Osteocyte (in vitro differentiated cells): Measurements from ENCODE around the gene CLEC4M. TPM values are rescaled to one million over a fixed set of nuclear protein-coding genes. Genes with fewer than 3 reads are reported as not detected.

Experiments
- DNase-seq: peaks from one replicate; pipeline ENCODE4 v3.0.0; 2021; ENCODE audit warnings: mixed read lengths; ENCODE audit not compliant: unreplicated experiment; ENCODE audit errors: extremely low spot score
- H3K27ac Mint-ChIP-seq: one replicate; pipeline ENCODE4 v1.8.0; 2021; ENCODE audit warnings: mild to moderate bottlenecking, mixed read lengths; ENCODE audit not compliant: unreplicated experiment
- H3K27me3 Mint-ChIP-seq: one replicate; pipeline ENCODE4 v1.8.0; 2021; ENCODE audit warnings: mixed read lengths; ENCODE audit not compliant: unreplicated experiment
- H3K36me3 Mint-ChIP-seq: one replicate; pipeline ENCODE4 v1.8.0; 2021; ENCODE audit warnings: mixed read lengths; ENCODE audit not compliant: unreplicated experiment
- H3K4me1 Mint-ChIP-seq: one replicate; pipeline ENCODE4 v1.8.0; 2021; ENCODE audit warnings: mixed read lengths; ENCODE audit not compliant: unreplicated experiment
- H3K4me3 Mint-ChIP-seq: one replicate; pipeline ENCODE4 v1.8.0; 2021; ENCODE audit warnings: mild to moderate bottlenecking, moderate library complexity, mixed read lengths; ENCODE audit not compliant: unreplicated experiment
- H3K9me3 Mint-ChIP-seq: one replicate; pipeline ENCODE4 v1.8.0; 2021; ENCODE audit warnings: mixed read lengths; ENCODE audit not compliant: unreplicated experiment
- total RNA-seq: library from RNA; stranded (reverse); gene quantifications from 2 replicates; pipeline ENCODE4 v1.2.1, GENCODE V29; 2021
- TF ChIP-seq, protein P1 (sequence below): fragments of 200-600 bp; sonication (generic); IDR thresholded peaks from 2 replicates; pipeline ENCODE4 v1.5.0; 2021; ENCODE audit warnings: antibody characterized with exemption, mild to moderate bottlenecking, moderate library complexity

CLEC4M gene
- total RNA-seq, 1 donor from 2014 or later, result not detected

DNA sequence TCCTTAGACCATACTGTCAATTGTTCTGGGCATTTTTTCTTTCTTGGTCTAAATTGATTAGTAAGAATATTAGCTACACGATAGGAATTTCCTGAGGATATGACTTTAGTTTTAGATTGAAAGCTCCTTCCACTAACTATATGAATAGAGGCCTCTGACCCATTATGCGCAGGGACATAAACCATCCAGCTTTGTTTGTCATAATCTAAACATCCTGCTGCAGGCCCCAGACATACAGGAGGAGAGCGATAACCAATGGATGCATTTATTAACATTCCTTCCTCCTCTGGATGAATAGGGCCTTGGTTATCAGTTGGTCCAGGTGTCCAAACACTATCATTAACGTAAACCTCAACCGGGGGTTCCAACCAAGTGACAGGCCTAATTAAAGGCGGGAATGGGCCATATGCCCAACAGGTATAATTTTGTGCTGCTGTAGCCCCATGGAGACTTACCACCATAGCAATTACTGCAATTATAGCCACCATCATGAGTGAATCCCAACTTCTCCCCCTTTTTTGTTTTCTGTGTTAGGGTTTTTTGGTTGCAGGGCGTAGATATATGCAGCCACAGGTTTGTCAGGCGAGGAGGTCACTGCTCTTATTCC is 32.6 kb downstream of the CLEC4M start:
- DNase-seq, result no peak
- H3K36me3 Mint-ChIP-seq, result no peaks in the 10 kb centered on the region
- H3K4me3 Mint-ChIP-seq, result no peak overlapping the region
- peaks cover 8% of the 10 kb centered on the region for H3K4me1 Mint-ChIP-seq
- peaks cover 25% of the 10 kb centered on the region for H3K27me3 Mint-ChIP-seq
- H3K9me3 Mint-ChIP-seq, result no peaks in the 10 kb centered on the region
- TF ChIP-seq, protein P1, sequence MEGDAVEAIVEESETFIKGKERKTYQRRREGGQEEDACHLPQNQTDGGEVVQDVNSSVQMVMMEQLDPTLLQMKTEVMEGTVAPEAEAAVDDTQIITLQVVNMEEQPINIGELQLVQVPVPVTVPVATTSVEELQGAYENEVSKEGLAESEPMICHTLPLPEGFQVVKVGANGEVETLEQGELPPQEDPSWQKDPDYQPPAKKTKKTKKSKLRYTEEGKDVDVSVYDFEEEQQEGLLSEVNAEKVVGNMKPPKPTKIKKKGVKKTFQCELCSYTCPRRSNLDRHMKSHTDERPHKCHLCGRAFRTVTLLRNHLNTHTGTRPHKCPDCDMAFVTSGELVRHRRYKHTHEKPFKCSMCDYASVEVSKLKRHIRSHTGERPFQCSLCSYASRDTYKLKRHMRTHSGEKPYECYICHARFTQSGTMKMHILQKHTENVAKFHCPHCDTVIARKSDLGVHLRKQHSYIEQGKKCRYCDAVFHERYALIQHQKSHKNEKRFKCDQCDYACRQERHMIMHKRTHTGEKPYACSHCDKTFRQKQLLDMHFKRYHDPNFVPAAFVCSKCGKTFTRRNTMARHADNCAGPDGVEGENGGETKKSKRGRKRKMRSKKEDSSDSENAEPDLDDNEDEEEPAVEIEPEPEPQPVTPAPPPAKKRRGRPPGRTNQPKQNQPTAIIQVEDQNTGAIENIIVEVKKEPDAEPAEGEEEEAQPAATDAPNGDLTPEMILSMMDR, result no peak
- H3K27ac Mint-ChIP-seq, result no peak overlapping the region

DNA sequence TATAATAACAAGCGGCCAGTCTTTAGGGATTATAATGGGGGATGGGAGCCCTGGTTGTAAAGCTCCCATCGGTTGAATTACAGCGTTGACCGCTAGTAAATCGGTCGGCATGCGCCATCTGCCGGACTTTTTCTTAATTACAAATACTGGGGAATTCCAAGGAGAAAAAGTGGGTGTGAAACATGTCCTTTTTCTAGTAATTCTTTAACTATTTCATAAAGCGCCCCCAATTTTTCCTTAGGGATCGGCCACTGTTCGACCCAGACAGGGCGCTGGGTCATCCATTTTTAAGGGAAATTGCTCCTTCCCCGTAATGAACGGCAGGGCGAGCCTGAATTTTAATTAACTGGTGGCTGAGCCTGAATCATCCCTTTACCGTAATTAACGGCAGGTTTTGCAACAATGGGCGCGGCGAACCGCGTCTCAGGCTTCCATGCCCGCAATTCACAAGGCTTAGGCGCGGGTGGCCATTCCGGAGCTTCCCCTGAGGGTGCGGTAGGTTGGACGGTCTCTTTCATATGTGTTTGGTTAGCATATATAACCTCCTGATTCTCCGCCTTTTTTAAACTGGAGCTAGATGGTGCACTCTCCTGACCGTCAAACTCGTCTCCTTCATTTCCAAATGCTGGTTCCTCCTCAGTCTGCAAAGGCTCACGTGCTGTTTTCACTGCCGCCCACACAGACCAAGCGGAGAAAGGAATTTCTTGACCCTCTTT is 36.8 kb downstream of the CLEC4M start:
- DNase-seq, result no peak
- Mint-ChIP-seq H3K36me3 (peaks cover 3% of the 10 kb centered on the region), H3K27me3 (peaks cover 23% of the 10 kb centered on the region), H3K4me1 (peaks cover 8% of the 10 kb centered on the region), H3K9me3 (peaks cover 5% of the 10 kb centered on the region), H3K4me3 (no peak overlapping the region), H3K27ac (no peak overlapping the region)
- TF ChIP-seq, protein P1, result peak; percentile 61

DNA sequence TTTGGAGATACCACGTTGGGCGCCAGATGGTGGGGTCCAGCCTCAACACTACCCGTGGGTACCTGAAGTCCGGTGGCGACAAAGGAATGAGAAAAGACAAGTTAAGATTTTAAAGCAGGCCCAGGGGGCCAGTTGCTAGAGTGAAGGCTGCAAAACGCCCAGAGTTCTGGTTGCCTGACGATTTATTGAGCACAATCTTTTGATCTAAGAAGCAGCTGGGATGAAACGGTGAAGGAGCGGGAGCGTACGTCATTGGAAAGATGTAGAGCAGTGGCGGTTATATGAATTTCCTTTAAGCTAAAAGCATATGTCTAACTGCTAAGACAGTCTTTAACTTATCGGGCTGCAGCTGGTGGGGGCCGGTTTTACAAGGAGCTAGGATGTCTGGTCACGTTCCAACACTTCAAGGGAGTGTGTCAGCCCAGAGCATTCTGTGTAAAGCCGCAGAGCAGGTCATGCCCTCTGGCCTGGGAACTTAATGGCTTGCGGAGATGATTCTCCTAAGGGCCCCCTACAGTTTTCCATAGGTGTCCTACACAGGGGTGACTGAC is 38.1 kb downstream of the CLEC4M start:
- H3K4me3 Mint-ChIP-seq, result no peak overlapping the region
- no peak for DNase-seq
- TF ChIP-seq, protein P1, result no peak
- H3K27me3 Mint-ChIP-seq, result peaks cover 23% of the 10 kb centered on the region
- peaks cover 5% of the 10 kb centered on the region for H3K9me3 Mint-ChIP-seq
- H3K4me1 Mint-ChIP-seq, result peaks cover 8% of the 10 kb centered on the region
- peaks cover 3% of the 10 kb centered on the region for H3K36me3 Mint-ChIP-seq
- H3K27ac Mint-ChIP-seq, result no peak overlapping the region

DNA sequence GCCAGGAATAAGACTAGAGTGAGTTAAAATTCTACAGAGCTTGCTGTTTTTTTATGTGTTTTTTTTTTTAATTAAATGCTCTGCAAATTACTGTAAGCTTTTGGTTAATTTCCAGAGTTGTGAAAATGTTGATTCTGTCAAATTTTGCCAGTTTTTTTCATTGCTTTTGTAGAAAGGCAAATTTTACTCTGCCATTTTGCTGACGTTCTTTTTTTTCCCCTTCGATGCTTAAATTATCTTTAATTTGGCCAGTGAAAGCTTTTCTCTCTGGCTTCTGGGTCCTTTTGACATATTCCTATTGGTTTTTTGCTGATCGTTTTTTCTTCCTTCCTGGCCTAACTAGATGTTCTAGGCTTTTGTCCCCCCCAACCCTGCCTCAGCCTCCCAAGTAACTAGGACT is 43.2 kb downstream of the CLEC4M start:
- no peaks in the 10 kb centered on the region for H3K4me1 Mint-ChIP-seq
- H3K4me3 Mint-ChIP-seq, result no peak overlapping the region
- TF ChIP-seq, protein P1, result no peak

DNA sequence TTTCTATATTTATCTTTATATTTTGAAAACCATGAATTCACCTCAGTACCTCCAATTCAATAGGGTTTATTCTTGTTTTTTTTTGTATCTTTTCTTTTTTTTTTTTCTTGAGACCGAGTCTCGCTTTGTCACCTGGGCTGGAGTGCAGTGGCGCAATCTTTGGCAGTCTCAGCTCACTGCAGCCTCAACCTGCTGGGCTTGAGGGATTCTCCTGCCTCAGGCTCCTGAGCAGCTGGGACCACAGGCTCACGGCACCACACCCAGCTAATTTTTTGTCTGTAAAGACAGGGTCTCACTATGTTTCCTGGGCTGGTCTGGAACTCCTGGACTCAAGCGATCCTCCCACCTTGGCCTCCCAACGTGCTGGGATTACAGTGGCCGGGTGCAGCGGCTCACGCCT is 43.8 kb downstream of the CLEC4M start:
- H3K4me3 Mint-ChIP-seq, result no peak overlapping the region
- TF ChIP-seq, protein P1, result no peak
- no peak overlapping the region for H3K27ac Mint-ChIP-seq
- H3K4me1 Mint-ChIP-seq, result no peaks in the 10 kb centered on the region
- peaks cover 4% of the 10 kb centered on the region for H3K27me3 Mint-ChIP-seq
- peaks cover 11% of the 10 kb centered on the region for H3K9me3 Mint-ChIP-seq
- H3K36me3 Mint-ChIP-seq, result no peaks in the 10 kb centered on the region
- DNase-seq, result no peak

More for the DNA sequence above, 43.2 kb downstream of the CLEC4M start:
- no peak for DNase-seq
- H3K27me3 Mint-ChIP-seq, result peaks cover 4% of the 10 kb centered on the region
- no peak overlapping the region for H3K27ac Mint-ChIP-seq
- H3K9me3 Mint-ChIP-seq, result peaks cover 10% of the 10 kb centered on the region
- H3K36me3 Mint-ChIP-seq, result no peaks in the 10 kb centered on the region
